Trophoblast cell (in vitro differentiated cells and primary cell): Measurements from ENCODE around the gene NPTX1.

Experiments
- DNase-seq, 2 donors: peaks; one replicate each; pipeline ENCODE4 v3.0.0-alpha.2; 2016
- H2AFZ ChIP-seq: 2 replicates; pipeline ENCODE4 v1.6.1; 2013; ENCODE audit warnings: low read length, moderate library complexity, mild to moderate bottlenecking; ENCODE audit not compliant: insufficient read depth, poor library complexity
- H2AK5ac ChIP-seq: 2 replicates; pipeline ENCODE4 v1.6.1; 2013; ENCODE audit warnings: mild to moderate bottlenecking, low read length
- H2BK120ac ChIP-seq: 2 replicates; pipeline ENCODE4 v1.6.1; 2013; ENCODE audit warnings: low read length, mild to moderate bottlenecking, moderate library complexity; ENCODE audit not compliant: insufficient read depth, poor library complexity
- H2BK12ac ChIP-seq: 2 replicates; pipeline ENCODE4 v1.6.1; 2013; ENCODE audit warnings: mild to moderate bottlenecking, low read length, moderate library complexity
- H2BK5ac ChIP-seq: 2 replicates; pipeline ENCODE4 v1.6.1; 2013; ENCODE audit warnings: low read length, low read depth, moderate library complexity, mild to moderate bottlenecking; ENCODE audit not compliant: poor library complexity
- H3K14ac ChIP-seq: 2 replicates; pipeline ENCODE4 v1.6.1; 2013; ENCODE audit warnings: mild to moderate bottlenecking, low read length
- H3K18ac ChIP-seq: 2 replicates; pipeline ENCODE4 v1.6.1; 2013; ENCODE audit warnings: mild to moderate bottlenecking, low read length
- H3K23ac ChIP-seq: 2 replicates; pipeline ENCODE4 v1.6.1; 2013; ENCODE audit warnings: low read length
- H3K27ac ChIP-seq: 2 replicates; pipeline ENCODE4 v1.5.1; 2013; ENCODE audit warnings: low read depth, mild to moderate bottlenecking, inconsistent platforms, low read length, moderate library complexity
- H3K27me3 ChIP-seq: 2 replicates; pipeline ENCODE4 v1.6.1; 2013; ENCODE audit warnings: inconsistent platforms, mild to moderate bottlenecking, low read length, moderate library complexity; ENCODE audit not compliant: insufficient read depth
- H3K36me3 ChIP-seq, 2 experiments: 1 replicate in 1 of 2; 2 replicates in 1 of 2; pipeline ENCODE4 v1.6.1; 2013; ENCODE audit warnings: low read length in 2 of 2, mild to moderate bottlenecking in 2 of 2, moderate library complexity in 1 of 2; ENCODE audit not compliant: insufficient read depth in 2 of 2, control insufficient read depth in 1 of 2
- H3K4ac ChIP-seq: 2 replicates; pipeline ENCODE4 v1.6.1; 2013; ENCODE audit warnings: low read depth, mild to moderate bottlenecking, low read length, moderate library complexity
- H3K4me1 ChIP-seq, 2 experiments: 1 replicate in 1 of 2; 2 replicates in 1 of 2; pipeline ENCODE4 v1.6.1; 2013; ENCODE audit warnings: low read length in 2 of 2, mild to moderate bottlenecking in 2 of 2, moderate library complexity in 1 of 2; ENCODE audit not compliant: insufficient read depth in 2 of 2, control insufficient read depth in 1 of 2
- H3K4me2 ChIP-seq: 2 replicates; pipeline ENCODE4 v1.6.1; 2013; ENCODE audit warnings: inconsistent platforms, mild to moderate bottlenecking, low read length, moderate library complexity
- H3K4me3 ChIP-seq: 2 replicates; pipeline ENCODE4 v1.5.1; 2013; ENCODE audit warnings: mild to moderate bottlenecking, low read depth, low read length, inconsistent platforms
- H3K79me1 ChIP-seq: one replicate; pipeline ENCODE4 v1.6.1; 2013; ENCODE audit warnings: low read length
- H3K79me2 ChIP-seq: 2 replicates; pipeline ENCODE4 v1.6.1; 2013; ENCODE audit warnings: low read length, mild to moderate bottlenecking; ENCODE audit not compliant: control insufficient read depth, insufficient read depth, poor library complexity
- H3K9ac ChIP-seq: 2 replicates; pipeline ENCODE4 v1.6.1; 2013; ENCODE audit warnings: mild to moderate bottlenecking, low read length
- H3K9me3 ChIP-seq: 2 replicates; pipeline ENCODE4 v1.6.1; 2013; ENCODE audit warnings: low read depth, mild to moderate bottlenecking, control low read depth, inconsistent platforms, low read length; ENCODE audit not compliant: insufficient read depth
- H4K12ac ChIP-seq: 2 replicates; pipeline ENCODE4 v1.6.1; 2013; ENCODE audit warnings: low read depth, mild to moderate bottlenecking, low read length, moderate library complexity
- H4K8ac ChIP-seq: 2 replicates; pipeline ENCODE4 v1.6.1; 2013; ENCODE audit warnings: low read depth, mild to moderate bottlenecking, low read length, moderate library complexity
- H4K91ac ChIP-seq: one replicate; pipeline ENCODE4 v1.6.1; 2013; ENCODE audit warnings: low read depth, mild to moderate bottlenecking, low read length, moderate library complexity
- WGBS: extraction: QIAGEN DNeasy Blood & Tissue Kit; methylation state at CpG from one replicate; pipeline ENCODE4 v1.1.7; 2013; ENCODE audit warnings: missing lambda C conversion rate; ENCODE audit not compliant: insufficient read length, insufficient coverage; ENCODE audit errors: extremely low coverage; 5-methylcytosine and 5-hydroxymethylcytosine counted together

Gene NPTX1

DNA sequence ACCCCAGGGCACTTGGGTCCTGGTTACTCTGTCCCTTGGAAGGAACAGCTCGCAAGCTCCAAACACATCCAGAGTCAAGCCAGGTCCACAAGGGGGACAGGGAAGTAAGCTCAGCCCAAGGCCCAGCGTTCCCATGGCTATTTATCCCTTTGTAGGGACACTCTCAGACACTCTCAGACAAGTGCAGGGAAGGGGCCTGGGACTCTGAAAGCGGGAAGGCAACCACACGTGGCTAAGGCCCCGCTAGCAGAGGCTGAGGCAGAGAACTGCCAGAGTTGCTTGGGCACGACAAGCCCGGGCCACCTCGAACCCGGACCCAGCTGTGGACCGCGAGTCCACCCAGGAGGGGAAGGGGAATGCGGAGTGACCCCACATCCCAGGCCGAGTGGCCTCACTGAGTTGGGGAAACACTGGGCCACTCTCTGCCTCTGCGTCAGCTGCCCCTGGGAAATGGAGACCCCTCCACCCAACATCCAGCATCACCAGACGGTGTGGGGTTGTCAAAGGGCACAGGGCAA is 10.2 kb downstream of the NPTX1 start:
- Histone ChIP-seq H2BK120ac (no peak overlapping the region), H3K36me3 (no peaks in the 10 kb centered on the region)
- no CpG with 5 or more reads among the region's 15 CpGs for WGBS

DNA sequence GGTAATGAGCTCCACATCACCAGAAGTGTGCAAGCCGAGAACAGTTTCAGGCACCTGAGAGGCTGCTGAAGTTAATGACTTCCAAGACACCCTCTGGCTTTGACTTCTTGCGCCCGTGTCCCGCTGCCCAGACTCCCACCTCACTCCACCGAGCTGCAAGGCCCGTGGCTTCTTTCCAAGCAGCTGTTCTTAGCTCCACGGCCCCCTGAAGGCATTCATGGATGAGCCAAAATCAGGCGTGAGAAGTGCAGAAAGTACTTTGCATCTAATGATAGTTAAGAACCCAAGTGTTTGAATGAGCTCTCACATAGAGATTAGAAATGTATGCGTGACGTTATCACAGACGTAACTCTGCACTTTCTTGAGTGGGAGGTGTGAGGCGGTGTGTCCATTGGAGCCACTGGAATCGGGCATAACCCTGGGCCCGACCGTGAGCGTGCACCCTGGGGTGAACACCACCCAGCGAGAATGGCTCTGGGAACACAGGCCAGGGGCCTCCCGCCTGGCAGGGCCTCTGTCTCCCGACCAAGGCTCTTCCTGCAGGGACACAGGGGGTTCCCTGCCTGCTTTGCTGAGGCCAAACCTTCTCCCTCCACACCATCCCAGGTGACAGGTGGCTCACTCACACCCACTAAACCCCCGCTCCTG is 11.0 kb downstream of the NPTX1 start:
- H3K23ac ChIP-seq: no peak overlapping the region
- no peak overlapping the region for H3K4me3 ChIP-seq
- H3K4me1 ChIP-seq: no peaks in the 10 kb centered on the region
- no peak for DNase-seq
- no peak overlapping the region for H3K4ac ChIP-seq
- H2BK120ac ChIP-seq: no peak overlapping the region
- H4K12ac ChIP-seq: no peak overlapping the region
- no peaks in the 10 kb centered on the region for H3K79me2 ChIP-seq
- no peak overlapping the region for H2AFZ ChIP-seq
- H2BK12ac ChIP-seq: no peak overlapping the region
- no peaks in the 10 kb centered on the region for H3K36me3 ChIP-seq
- H3K79me1 ChIP-seq: no peaks in the 10 kb centered on the region
- H2BK5ac ChIP-seq: no peak overlapping the region
- H4K91ac ChIP-seq: no peak overlapping the region
- H3K27ac ChIP-seq: no peak overlapping the region
- H3K27me3 ChIP-seq: peaks cover 2% of the 10 kb centered on the region
- WGBS: no CpG with 5 or more reads among the region's 20 CpGs
- H3K9me3 ChIP-seq: peaks cover 5% of the 10 kb centered on the region
- no peak overlapping the region for H4K8ac ChIP-seq
- no peak overlapping the region for H3K4me2 ChIP-seq
- no peak overlapping the region for H3K14ac ChIP-seq
- no peak overlapping the region for H2AK5ac ChIP-seq
- H3K18ac ChIP-seq: no peak overlapping the region
- no peak overlapping the region for H3K9ac ChIP-seq

More for the DNA sequence above, 10.2 kb downstream of the NPTX1 start:
- Histone ChIP-seq H3K4me2 (no peak overlapping the region), H3K9ac (no peak overlapping the region), H3K4me3 (no peak overlapping the region), H3K18ac (no peak overlapping the region), H3K27me3 (peaks cover 2% of the 10 kb centered on the region), H3K14ac (no peak overlapping the region), H3K4ac (no peak overlapping the region), H3K27ac (no peak overlapping the region), H2BK12ac (no peak overlapping the region), H3K79me1 (no peaks in the 10 kb centered on the region), H4K91ac (no peak overlapping the region), H3K79me2 (no peaks in the 10 kb centered on the region), H4K12ac (no peak overlapping the region), H2AK5ac (no peak overlapping the region), H2AFZ (no peak overlapping the region), H3K4me1 (no peaks in the 10 kb centered on the region), H2BK5ac (no peak overlapping the region), H4K8ac (no peak overlapping the region), H3K23ac (no peak overlapping the region), H3K9me3 (peaks cover 5% of the 10 kb centered on the region)
- DNase-seq: no peak

- no peak overlapping the region for H3K4ac ChIP-seq
- no peaks in the 10 kb centered on the region for H3K4me1 ChIP-seq
- H3K27ac ChIP-seq: no peak overlapping the region
- H2BK5ac ChIP-seq: no peak overlapping the region
- DNase-seq: no peak
- H3K79me2 ChIP-seq: no peaks in the 10 kb centered on the region
- no peak overlapping the region for H2BK12ac ChIP-seq
- no peak overlapping the region for H2AFZ ChIP-seq
- peaks cover 5% of the 10 kb centered on the region for H3K9me3 ChIP-seq
- H3K4me2 ChIP-seq: no peak overlapping the region
- no peak overlapping the region for H2BK120ac ChIP-seq
- no peak overlapping the region for H3K14ac ChIP-seq
- no peak overlapping the region for H4K8ac ChIP-seq
- peaks cover 2% of the 10 kb centered on the region for H3K27me3 ChIP-seq
- H3K18ac ChIP-seq: no peak overlapping the region
- H3K4me3 ChIP-seq: no peak overlapping the region
- no peaks in the 10 kb centered on the region for H3K79me1 ChIP-seq
- H3K23ac ChIP-seq: no peak overlapping the region
- no peak overlapping the region for H4K12ac ChIP-seq
- H3K9ac ChIP-seq: no peak overlapping the region
- H4K91ac ChIP-seq: no peak overlapping the region
- no CpG with 5 or more reads among the region's 8 CpGs for WGBS
- H2AK5ac ChIP-seq: no peak overlapping the region
- no peaks in the 10 kb centered on the region for H3K36me3 ChIP-seq
Observed at GRCh38 chr17:80464486-80464885, 11.9 kb downstream of the NPTX1 start.

DNA sequence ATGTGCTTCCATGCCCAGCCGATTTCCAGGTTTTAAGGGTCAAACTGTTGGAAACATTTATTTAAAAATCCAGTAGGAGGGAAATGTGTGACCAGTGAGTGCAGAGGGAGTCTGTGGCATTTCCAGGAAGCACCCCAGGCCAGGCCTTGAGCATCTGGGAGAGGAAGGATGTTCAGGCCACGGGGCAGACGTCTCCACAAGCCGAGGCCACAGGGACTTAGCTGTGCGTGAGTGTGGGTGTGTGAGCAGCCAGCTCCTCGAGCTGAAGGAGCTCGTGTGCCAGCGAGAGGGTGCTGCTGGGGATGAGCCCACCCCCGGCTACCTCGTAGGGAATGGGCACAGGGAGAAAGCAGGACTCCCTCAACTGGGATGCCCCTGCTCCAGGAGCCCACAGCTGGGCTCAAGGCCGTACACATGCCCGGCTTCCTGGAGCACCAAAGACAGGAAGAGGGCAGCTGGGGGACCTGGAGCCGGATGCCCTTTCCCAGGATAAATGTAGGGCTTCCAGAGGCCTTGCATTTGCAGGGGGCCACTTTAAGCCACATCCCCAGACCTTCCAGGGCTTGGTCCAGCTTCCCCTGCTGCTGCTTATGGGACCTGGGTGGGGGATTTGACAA is 12.5 kb downstream of the NPTX1 start:
- Histone ChIP-seq H3K4me3 (no peak overlapping the region), H4K8ac (no peak overlapping the region), H3K79me2 (no peaks in the 10 kb centered on the region), H3K79me1 (no peaks in the 10 kb centered on the region), H2AK5ac (no peak overlapping the region), H3K27me3 (peaks cover 2% of the 10 kb centered on the region), H3K4me2 (no peak overlapping the region), H3K18ac (no peak overlapping the region), H3K9me3 (peaks cover 5% of the 10 kb centered on the region), H2BK120ac (no peak overlapping the region), H3K27ac (no peak overlapping the region), H2BK12ac (no peak overlapping the region), H4K12ac (no peak overlapping the region), H3K14ac (no peak overlapping the region), H3K9ac (no peak overlapping the region), H4K91ac (no peak overlapping the region), H3K4me1 (no peaks in the 10 kb centered on the region), H3K4ac (no peak overlapping the region), H3K36me3 (no peaks in the 10 kb centered on the region), H3K23ac (no peak overlapping the region), H2AFZ (no peak overlapping the region), H2BK5ac (no peak overlapping the region)
- DNase-seq: no peak
- no CpG with 5 or more reads among the region's 13 CpGs for WGBS
